IPS-18c (cell line): ENCODE results near the gene VPS29.
"Not testable (repeated sequence)": the region's sequence is repeated elsewhere in the genome, so short reads cannot be mapped to it uniquely, and the experiment has no call there.

Experiments used
- H3K4me3 ChIP-seq: 2 replicates; pipeline ENCODE4 v1.7.0; 2013; ENCODE audit warnings: low read depth, mild to moderate bottlenecking, low read length, moderate library complexity; ENCODE audit not compliant: insufficient read depth
- H3K9me3 ChIP-seq: one replicate; pipeline ENCODE4 v1.6.1; 2013; ENCODE audit warnings: mild to moderate bottlenecking, low read length, moderate library complexity; ENCODE audit not compliant: control insufficient read depth, insufficient read depth

Gene VPS29

DNA sequence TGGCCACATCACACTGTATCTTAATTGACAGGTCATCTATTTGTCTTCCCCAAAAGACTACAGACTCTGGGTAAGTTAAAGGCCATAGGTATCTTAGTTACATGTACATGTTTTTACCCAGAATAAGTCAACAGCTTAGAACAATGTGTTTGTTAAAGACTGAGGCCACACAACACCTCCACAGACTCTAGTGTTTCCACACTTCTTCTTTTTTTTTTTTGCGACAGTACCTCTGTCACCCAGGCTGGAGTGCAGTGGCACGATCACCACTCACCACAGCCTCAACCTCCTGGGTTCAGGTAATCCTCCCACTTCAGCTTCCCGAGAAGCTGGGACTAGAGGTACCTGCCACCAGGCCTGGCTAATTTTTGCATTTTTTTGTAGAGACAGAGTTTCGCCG lies 35.1 kb downstream of the VPS29 start:
- Histone ChIP-seq H3K4me3 (peak overlapping the region; percentile 96; the same call in 1 of the 2 replicates), H3K9me3 (no peaks in the 10 kb centered on the region)

DNA sequence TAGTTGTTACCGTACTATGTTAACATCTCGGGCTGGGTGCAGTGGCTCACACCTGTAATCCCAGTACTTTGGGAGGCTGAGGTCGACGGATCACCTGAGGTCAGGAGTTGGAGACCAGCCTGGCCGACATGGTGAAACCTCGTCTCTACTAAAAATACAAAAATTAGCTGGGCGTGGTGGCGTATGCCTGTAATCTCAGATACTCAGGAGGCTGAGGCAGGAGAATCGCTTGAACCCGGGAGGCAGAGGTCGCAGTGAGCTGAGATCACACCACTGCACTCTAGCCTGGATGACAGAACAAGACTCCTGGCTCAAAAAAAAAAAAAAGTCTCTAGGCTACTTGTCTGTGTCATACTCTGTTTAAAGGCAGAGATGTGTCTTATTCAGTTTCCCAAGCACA lies 36.1 kb downstream of the VPS29 start:
- H3K4me3 ChIP-seq, H3K9me3 ChIP-seq: not testable (repeated sequence)

DNA sequence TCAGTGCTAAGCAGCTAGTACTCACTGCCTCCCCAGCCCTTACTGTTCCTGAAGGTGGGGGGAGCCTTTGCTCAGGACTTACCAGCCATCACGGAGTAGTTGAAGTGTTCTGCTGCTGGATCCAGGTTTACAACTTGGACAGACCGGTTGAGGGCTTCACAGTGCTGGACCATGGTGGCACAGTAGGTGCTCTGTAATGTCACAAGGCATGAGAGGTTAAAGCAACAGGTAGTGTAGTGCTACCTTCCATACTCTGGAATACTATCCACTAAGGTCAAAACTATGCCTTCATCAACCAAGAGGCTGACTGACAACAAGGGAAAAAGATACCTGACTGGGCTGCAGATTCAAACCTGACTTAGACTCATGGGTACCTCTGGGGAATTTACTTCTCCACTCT lies 36.9 kb downstream of the VPS29 start:
- no peak overlapping the region for H3K4me3 ChIP-seq
- no peaks in the 10 kb centered on the region for H3K9me3 ChIP-seq

DNA sequence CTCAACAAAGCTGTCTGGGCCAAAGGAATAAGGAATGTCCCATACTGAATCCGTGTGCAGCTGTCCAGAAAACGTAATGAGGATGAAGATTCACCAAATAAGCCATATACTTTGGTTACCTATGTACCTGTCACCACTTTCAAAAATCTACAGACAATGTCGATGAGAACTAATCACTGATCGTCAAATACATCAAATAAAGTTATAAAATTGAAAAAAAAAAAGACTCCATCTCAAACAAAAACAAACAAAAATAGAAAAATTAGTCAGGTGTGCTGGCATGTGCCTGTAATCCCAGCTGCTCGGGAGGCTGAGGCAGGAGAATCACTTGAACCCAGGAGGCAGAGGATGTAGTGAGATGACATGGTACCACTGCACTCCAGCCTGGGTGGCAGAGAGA lies 40.7 kb downstream of the VPS29 start:
- not testable (repeated sequence) for H3K9me3 ChIP-seq, H3K4me3 ChIP-seq

DNA sequence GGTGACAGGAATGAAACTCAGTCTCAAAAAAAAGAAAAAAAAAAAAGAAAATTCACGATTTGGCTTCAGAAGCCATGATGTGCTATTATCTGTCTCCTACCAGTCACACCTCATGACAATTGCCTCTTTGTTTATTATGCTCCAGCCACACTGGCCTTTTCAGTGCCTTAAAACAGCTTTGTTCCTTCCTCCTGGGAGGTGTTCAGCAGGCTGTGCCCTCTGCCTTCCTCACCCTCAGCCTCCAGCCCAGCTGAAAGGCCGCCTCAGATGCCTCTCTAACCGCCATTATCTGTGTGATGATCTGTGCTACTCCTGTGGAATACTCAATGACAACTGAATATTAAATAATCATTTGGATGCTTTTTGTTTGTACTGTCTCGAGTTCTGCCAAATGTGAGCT lies 43.2 kb downstream of the VPS29 start:
- Histone ChIP-seq H3K4me3 (no peak overlapping the region), H3K9me3 (no peaks in the 10 kb centered on the region)

DNA sequence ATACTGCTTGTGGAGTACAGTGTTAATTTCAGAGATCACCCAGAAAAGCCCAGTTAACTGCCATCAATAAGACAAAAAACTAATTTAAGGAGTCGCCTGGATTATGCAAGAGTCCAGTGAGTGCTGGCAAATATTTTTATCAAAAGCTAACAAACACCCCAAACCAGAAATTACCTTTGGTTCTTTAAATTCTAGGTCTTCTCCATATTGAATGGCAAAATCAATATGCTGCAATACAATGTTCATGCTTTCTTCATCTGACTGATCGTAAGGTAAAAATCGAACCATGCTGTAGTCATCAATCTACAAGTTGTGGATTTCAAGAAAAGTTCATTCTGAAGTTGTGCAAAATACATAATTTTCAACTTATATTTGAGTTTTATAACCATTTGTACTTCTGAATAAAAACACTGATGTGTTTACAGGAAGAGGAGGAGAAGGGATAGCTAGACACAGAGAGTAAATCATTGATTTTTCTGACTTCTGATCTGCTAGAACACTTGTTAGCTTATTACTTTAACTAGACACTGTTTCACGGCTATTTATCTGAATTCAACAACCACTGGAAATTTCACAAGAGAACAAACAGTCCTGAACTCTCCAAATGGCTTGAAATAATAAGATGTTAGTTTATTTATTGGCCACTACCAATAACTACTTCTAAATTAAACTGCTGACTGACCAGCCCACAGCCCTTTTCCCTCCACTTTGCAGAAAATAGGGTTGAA lies 48.2 kb downstream of the VPS29 start:
- H3K4me3 ChIP-seq = no peak overlapping the region
- no peaks in the 10 kb centered on the region for H3K9me3 ChIP-seq

DNA sequence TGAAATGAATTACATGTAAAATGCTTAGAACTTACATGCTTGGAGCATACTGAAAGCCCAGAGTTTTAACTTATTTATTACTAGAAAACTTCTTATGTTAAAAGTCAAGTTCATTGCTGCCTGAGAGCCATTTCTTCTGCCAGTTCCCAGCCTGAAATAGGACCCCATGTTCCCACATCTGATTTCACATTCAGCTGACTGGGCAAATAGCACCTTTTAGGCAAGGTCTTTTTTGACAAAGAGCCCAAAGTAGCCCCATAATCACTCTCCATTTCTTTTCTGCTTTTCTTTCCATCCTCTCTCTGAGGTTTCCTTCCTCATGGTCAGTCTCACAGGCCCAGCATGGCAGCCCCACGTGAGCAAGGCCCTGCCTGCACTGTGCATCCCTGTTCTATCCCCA lies 50.6 kb downstream of the VPS29 start:
- H3K9me3 ChIP-seq = no peaks in the 10 kb centered on the region
- H3K4me3 ChIP-seq = no peak overlapping the region

DNA sequence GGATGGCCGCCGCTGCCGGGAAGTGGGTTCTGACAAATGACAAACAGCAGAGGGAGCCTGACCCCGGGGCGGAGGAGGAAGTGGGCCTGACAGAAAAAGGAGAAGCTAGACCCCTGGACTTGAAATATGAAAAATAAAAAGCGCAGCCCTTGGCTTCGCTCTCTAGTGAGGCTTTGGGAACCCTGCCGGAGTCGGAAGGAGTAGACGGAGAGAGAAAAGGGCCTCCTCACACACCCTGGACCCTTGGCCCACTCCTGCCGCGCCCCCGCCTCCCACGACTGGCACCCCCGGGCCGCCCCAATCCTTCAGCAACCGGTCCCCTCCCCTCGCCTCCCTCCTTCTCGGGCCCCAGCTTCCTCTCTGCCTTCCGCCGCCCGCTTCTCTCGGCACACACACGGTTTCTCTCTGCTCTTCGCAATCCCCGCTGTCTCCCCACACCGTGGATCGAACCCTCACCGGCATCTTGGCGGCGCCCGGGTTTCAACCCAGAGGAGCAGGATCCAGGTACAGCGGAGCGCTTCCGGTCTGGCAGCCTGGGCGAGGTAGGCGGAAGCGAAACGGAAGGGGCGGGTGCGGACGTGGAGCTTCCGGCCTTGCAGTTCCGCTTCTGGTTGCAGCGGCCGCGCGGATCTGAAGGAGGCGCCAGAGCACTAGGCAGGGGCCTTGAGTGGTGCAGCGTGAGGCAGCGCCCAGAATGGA lies 52.0 kb downstream of the VPS29 start, which contains the start of gene ARPC3:
Gene ARPC3 (minus strand): TSS at position 539 of the 699 bp plus-strand sequence. CDS start 77 bp downstream, at position 462.
- Histone ChIP-seq H3K9me3 (no peaks in the 10 kb centered on the region), H3K4me3 (peak within 1 kb of the TSS; percentile 95)

DNA sequence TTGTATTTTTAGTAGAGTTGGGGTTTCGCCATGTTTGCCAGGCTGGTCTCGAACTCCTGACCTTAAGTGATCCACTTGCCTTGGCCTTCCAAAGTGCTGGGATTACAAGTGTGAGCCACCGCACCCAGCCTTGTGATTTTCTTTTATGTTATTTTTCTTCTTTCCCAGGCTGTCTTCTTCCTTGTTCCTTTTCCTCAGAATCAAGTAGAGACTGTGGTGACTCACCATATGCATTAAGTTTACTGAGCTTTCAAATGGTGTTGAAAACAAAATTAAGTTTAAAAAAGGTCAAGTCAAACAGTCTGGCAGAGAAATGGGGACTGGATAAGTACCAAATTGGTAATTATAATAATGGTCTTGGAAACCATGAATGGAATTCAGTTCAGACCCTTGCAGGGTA lies 57.5 kb downstream of the VPS29 start:
- Histone ChIP-seq H3K4me3 (no peak overlapping the region), H3K9me3 (no peaks in the 10 kb centered on the region)
